ENCODE data around the gene LAMA3.

LAMA3 gene

GRCh38 chr18:23986600-23987359 lies 297.5 kb downstream of the LAMA3 start:
- no peak for DNase-seq

GRCh38 chr18:23990474-23991410 lies 301.5 kb downstream of the LAMA3 start:
- no peak for DNase-seq

GRCh38 chr18:23992089-23992940 lies 303.1 kb downstream of the LAMA3 start:
- DNase-seq = peak; percentile 56

DNA sequence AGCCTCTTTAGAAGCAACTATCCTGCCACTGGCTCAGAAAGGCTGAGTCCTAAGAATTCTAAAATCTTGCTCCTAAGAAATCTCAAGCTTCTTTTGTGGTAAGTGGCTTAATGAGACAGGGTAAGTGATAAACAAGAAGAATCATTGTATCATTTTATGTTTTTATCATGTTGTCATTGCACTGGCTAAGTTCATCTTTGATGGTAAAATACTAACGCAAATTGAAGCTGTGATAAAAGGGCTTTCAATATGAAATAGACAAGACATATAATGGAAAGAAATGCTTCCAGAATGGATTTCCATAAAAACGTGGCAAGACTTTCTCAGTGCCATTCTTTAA lies 303.7 kb downstream of the LAMA3 start:
- DNase-seq = no peak

DNA sequence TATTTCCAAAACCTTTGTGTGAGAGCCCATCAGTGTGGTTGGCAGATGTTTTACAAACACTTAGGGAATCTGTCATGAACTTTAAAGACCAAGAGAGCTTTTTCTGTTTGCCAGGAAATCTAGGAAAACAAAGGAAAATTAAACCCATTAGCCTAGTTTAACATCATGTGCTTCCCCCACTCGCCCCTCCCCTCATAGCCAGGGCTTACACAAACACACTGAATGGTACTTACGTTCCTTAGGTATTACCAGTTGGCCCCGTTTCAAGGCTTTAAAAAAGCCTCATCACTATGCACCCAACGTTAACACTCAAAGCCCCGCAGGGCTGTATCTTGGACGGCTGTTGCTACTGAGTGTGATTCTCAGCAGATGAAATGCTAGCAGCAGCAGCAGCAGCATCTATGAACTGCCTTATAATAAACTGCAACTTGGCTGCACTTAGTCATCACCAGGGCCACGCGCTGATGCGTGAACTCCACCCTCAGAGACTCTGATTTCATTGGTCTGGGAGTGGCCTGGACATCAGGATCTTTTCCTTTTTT lies 305.2 kb downstream of the LAMA3 start:
- DNase-seq = no peak

DNA sequence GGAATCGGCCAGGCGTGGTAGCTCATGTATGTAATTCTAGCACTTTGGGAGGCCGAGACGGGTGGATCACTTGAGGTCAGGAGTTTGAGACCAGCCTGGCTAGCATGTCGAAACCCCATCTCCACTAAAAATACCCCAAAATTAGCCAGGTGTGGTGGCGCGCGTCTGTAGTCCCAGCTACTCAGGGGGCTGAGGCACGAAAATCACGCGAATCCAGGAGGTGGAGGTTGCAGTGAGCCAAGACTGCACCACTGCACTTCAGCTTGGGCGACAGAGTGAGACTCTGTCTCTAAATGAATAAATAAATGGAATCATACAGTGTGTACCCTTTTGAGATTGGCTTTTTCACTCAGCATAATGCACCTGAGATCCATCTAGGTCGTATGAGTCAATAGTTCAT lies 305.9 kb downstream of the LAMA3 start:
- no peak for DNase-seq

- no peak for DNase-seq
Measured at GRCh38 chr18:23998018-23998417, 308.8 kb downstream of the LAMA3 start.

- DNase-seq = no peak
Measured at GRCh38 chr18:23998820-23999219, 309.6 kb downstream of the LAMA3 start.

- no peak for DNase-seq
Measured at GRCh38 chr18:24000613-24001490, 311.6 kb downstream of the LAMA3 start.

DNA sequence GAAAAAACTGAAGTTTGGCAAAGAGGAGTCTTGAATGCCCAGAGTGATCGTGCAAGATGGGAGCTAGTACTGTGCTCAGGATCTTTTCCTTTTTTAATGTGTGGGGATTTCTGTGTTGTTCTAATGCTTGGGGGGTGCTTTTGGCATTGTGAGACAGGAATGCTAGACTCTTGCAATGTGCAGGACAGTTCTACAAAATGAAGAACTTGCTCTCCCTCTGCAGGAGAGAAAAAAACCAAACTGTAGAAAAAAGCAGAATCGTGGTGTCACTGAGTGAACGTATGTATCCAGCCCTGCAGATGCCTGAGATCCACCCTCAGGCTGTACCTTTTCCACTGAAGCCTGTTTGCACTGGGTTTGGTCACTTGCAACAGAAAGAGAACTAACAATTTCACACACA lies 313.2 kb downstream of the LAMA3 start:
- no peak for DNase-seq

GRCh38 chr18:24003288-24003687 lies 314.0 kb downstream of the LAMA3 start:
- no peak for DNase-seq

DNA sequence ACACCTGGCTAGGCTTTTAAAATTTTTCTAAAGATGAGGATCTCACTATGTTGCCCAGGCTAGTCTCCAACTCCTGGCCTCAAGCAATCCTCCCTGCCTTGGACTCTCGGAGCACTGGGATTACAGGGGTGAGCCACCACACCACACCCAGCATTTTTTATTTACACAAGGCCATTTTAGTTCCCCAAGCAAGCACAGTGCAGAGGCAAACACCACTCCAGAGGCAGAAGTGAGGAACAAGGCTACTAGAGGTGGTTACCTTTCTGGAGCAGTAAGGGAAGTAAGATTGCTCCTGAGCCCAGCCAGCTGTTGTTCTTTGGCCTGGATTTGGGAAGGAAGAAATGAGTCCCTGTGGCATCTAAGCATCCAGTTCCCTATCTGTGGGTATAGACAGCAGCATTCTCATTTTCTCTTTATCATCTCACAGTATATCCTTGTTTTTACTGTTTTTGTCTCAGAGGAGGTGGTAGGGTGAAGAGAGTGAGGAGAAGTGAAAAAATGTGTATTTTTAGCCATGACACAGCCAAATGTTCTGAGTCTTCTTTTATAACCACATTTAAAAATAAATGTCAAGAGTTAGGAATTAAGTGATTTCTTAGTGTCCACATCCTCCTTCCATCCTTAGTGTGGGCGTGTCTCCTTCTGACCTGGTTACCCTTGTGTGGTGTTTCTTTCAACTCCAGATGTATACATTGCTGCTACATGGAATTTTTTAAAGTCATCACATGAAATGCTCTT lies 314.8 kb downstream of the LAMA3 start:
- no peak for DNase-seq

All from femur (tissue), 1 donor.